Measurements from ENCODE around the gene CCDC187.

- TF ChIP-seq CTCF (IDR thresholded peaks at IDR 0.05) (no peak), POLR2AphosphoS5 (IDR thresholded peaks at IDR 0.05) (no peak)
These were observed 48.8 kb upstream of the CCDC187 start for GRCh38 chr9:136352682-136353081.
